HG03469 (cell line): ENCODE results near the gene UNC93A.
"Not testable (repeated sequence)": the region's sequence is repeated elsewhere in the genome, so short reads cannot be mapped to it uniquely, and the experiment has no call there.

ENCODE experiments used
- ATAC-seq: cut with Tn5 transposase; IDR thresholded peaks from one replicate; pipeline ENCODE4 v1.9.1; 2021; ENCODE audit warnings: mild to moderate bottlenecking, moderate library complexity, moderate number of reproducible peaks; ENCODE audit not compliant: unreplicated experiment

UNC93A gene

GRCh38 chr6:167290786-167291622 lies at the start of gene UNC93A:
Gene UNC93A, plus strand, starts transcription at chr6:167291315. Its CDS starts 175 bp downstream, at chr6:167291490.
- no peak for ATAC-seq

GRCh38 chr6:167241321-167242134 lies 49.6 kb upstream of the UNC93A start:
- not testable (repeated sequence) for ATAC-seq

GRCh38 chr6:167242135-167242506 lies 49.0 kb upstream of the UNC93A start:
- not testable (repeated sequence) for ATAC-seq

- ATAC-seq: not testable (repeated sequence)
Measured at GRCh38 chr6:167242511-167243051, 48.5 kb upstream of the UNC93A start.

GRCh38 chr6:167244064-167244960 lies 46.8 kb upstream of the UNC93A start:
- no peak for ATAC-seq

GRCh38 chr6:167244991-167245390 lies 46.1 kb upstream of the UNC93A start:
- ATAC-seq: no peak

- no peak for ATAC-seq
Measured at GRCh38 chr6:167245591-167245990, 45.5 kb upstream of the UNC93A start.

GRCh38 chr6:167247814-167248595 lies 43.1 kb upstream of the UNC93A start:
- no peak for ATAC-seq

- not testable (repeated sequence) for ATAC-seq
Measured at GRCh38 chr6:167248878-167249455, 42.1 kb upstream of the UNC93A start.

- no peak for ATAC-seq
Measured at GRCh38 chr6:167252271-167252670, 38.8 kb upstream of the UNC93A start.

GRCh38 chr6:167255918-167256553 lies 35.1 kb upstream of the UNC93A start:
- no peak for ATAC-seq

GRCh38 chr6:167258646-167259045 lies 32.5 kb upstream of the UNC93A start:
- ATAC-seq: no peak

- not testable (repeated sequence) for ATAC-seq
Measured at GRCh38 chr6:167266057-167266829, 24.9 kb upstream of the UNC93A start.

- no peak for ATAC-seq
Measured at GRCh38 chr6:167266830-167267555, 24.1 kb upstream of the UNC93A start.

- ATAC-seq: not testable (repeated sequence)
Measured at GRCh38 chr6:167267556-167267898, 23.6 kb upstream of the UNC93A start.

GRCh38 chr6:167267921-167268401 lies 23.2 kb upstream of the UNC93A start:
- ATAC-seq: no peak

- no peak for ATAC-seq
Measured at GRCh38 chr6:167268683-167269280, 22.3 kb upstream of the UNC93A start.
